ENCODE data around the gene ZNF799. TPM values are rescaled to one million over a fixed set of nuclear protein-coding genes. Genes with fewer than 3 reads are reported as not detected.
A peak's percentile ranks its signal among the peaks of the same experiment; 100 is the strongest.
"Not testable (repeated sequence)": the region's sequence is repeated elsewhere in the genome, so short reads cannot be mapped to it uniquely, and the experiment has no call there.

The ZNF799 gene
- total RNA-seq, 1 experiment from 2014 or later: 2.9 TPM

DNA sequence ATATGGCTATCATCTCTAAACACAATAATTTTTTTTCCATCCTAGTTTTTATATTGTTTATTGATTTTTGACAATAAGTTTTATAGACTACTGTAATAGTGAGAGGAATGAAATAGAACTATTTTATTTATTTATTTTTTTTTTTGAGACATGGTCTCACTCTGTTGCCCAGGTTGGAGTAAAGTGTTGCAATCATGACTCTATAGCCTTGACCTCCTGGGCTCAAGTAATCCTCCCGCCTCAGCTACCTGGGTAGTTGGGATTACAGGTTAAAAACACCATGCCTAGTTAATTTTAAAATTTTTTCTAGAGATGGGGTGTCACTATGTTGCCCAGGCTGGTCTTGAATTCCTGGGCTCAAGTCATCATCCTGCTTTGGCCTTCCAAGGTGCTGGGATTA is 27.0 kb downstream of the ZNF799 start:
- TF ChIP-seq EZH2 (IDR thresholded peaks at IDR 0.05; ENCODE audit: low read depth): no peak
- TF ChIP-seq, protein P1, sequence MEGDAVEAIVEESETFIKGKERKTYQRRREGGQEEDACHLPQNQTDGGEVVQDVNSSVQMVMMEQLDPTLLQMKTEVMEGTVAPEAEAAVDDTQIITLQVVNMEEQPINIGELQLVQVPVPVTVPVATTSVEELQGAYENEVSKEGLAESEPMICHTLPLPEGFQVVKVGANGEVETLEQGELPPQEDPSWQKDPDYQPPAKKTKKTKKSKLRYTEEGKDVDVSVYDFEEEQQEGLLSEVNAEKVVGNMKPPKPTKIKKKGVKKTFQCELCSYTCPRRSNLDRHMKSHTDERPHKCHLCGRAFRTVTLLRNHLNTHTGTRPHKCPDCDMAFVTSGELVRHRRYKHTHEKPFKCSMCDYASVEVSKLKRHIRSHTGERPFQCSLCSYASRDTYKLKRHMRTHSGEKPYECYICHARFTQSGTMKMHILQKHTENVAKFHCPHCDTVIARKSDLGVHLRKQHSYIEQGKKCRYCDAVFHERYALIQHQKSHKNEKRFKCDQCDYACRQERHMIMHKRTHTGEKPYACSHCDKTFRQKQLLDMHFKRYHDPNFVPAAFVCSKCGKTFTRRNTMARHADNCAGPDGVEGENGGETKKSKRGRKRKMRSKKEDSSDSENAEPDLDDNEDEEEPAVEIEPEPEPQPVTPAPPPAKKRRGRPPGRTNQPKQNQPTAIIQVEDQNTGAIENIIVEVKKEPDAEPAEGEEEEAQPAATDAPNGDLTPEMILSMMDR (conservative IDR thresholded peaks at IDR 0.05): no peak
- peaks cover 9% of the 10 kb centered on the region for H3K9me3 ChIP-seq (ENCODE audit: insufficient read depth, low read depth)
- no peaks in the 10 kb centered on the region for H3K36me3 ChIP-seq (ENCODE audit: low read depth)
- POLR2A ChIA-PET (ENCODE audit: unreplicated experiment): no interaction called here
- intact Hi-C loops (cut with micrococcal nuclease; ENCODE audit: unreplicated experiment): no loop called here
- no peaks in the 10 kb centered on the region for H3F3A ChIP-seq (ENCODE audit: insufficient read depth, low read depth)
- H4K20me1 ChIP-seq (ENCODE audit: insufficient read depth): no peaks in the 10 kb centered on the region
- no peak overlapping the region for H3K27ac ChIP-seq
- H3K27me3 ChIP-seq (ENCODE audit: insufficient read depth, low read depth): peaks cover 12% of the 10 kb centered on the region; the same call in 1 of the 2 replicates
- no TSS peak for BruUV-seq (replicated peaks)
- no peaks in the 10 kb centered on the region for H3K4me1 ChIP-seq (replicated peaks; ENCODE audit: insufficient read depth)
- no peaks in the 10 kb centered on the region for H3K9me2 ChIP-seq (ENCODE audit: insufficient read depth)
- H3K79me2 ChIP-seq (ENCODE audit: low read depth): no peaks in the 10 kb centered on the region
- no peak overlapping the region for H3K4me3 ChIP-seq
- H2AFZ ChIP-seq: no peak overlapping the region
- H3K4me2 ChIP-seq: no peak overlapping the region
- CTCF ChIA-PET: no interaction called here
- DNase-seq: no peak

DNA sequence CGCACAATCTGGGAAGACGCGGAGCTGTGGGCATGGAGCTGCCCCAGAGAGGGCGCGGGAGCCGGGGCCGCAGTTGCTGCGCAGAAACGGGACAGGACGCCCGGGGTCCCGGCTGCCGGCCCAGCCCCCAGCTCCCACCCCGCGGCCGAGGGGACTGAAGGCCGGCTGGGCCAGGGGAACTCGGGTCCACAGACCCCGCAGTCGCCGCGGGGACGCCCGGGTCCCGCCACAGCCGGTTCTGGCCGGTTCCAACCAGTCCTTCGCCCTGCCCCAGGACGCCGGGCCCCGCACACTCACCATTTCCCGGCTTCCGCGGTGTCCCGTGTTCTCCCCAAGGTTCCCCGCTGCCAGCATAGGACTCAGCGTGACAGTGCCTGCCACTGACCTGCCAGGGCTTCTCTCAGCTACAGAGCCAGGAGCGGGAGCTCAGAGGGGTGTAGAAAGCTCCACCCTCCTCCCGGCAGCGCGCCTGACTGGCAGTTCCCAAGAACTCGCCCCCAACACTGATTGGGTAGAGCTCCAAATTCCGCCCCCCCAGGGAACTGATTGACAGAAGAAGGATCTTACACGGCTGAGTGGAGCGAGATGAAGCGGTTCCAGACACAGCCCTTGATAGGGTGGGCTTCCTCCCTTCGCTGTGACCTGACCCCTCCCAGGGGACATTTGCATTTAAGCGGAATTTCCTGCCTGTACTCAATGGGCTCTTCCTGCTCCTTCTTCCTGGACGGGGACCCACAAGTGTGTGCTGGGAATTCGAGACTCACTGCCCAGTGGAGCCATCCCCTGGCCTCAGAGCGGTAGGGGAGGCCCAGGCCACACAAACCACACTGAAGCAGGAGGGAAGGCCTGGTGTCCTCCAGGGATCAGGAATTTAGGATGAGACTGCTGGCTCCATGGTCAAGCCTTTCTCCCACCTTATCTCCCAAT is 35.6 kb downstream of the ZNF799 start, which contains the start of gene ZNF442:
Gene ZNF442 (minus strand): TSS at position 448 of the 927 bp plus-strand sequence. CDS start 2,052 bp downstream, outside the sequence.
- no peak within 1 kb of the TSS for H3K27ac ChIP-seq
- peak within 1 kb of the TSS; percentile 69 for H3K4me2 ChIP-seq
- BruUV-seq (replicated peaks): no TSS peak
- no peaks in the 10 kb centered on the region for H4K20me1 ChIP-seq (ENCODE audit: insufficient read depth)
- H3K36me3 ChIP-seq (ENCODE audit: low read depth): no peaks in the 10 kb centered on the region
- peaks cover 27% of the 10 kb centered on the region; the same call in 1 of the 2 replicates for H3K27me3 ChIP-seq (ENCODE audit: insufficient read depth, low read depth)
- H3K79me2 ChIP-seq (ENCODE audit: low read depth): no peaks in the 10 kb centered on the region
- H3K9me3 ChIP-seq (ENCODE audit: insufficient read depth, low read depth): no peaks in the 10 kb centered on the region
- peak within 1 kb of the TSS; percentile 81 for H2AFZ ChIP-seq
- peak; percentile 78 to 80 for DNase-seq
- ChIA-PET CTCF (interaction anchor here (0.6 kb wide), 1 partner anchor 275 kb away, joined by 4 read pairs; no protein-coding TSS in a partner anchor), POLR2A (ENCODE audit: unreplicated experiment) (interaction anchor here (0.5 to 0.7 kb wide), 4 partner anchors 51 to 895 kb away, joined by 3 to 27 read pairs (median 7); no protein-coding TSS in a partner anchor)
- intact Hi-C loops (cut with micrococcal nuclease; ENCODE audit: unreplicated experiment): no loop called here
- no peaks in the 10 kb centered on the region for H3F3A ChIP-seq (ENCODE audit: insufficient read depth, low read depth)
- TF ChIP-seq, protein P1 (conservative IDR thresholded peaks at IDR 0.05): no peak
- no peak for TF ChIP-seq EZH2 (IDR thresholded peaks at IDR 0.05; ENCODE audit: low read depth)
- peak within 1 kb of the TSS; percentile 32; the same call in 1 of the 2 replicates for H3K4me3 ChIP-seq
- H3K4me1 ChIP-seq (replicated peaks; ENCODE audit: insufficient read depth): no peaks in the 10 kb centered on the region
- no peaks in the 10 kb centered on the region for H3K9me2 ChIP-seq (ENCODE audit: insufficient read depth)

DNA sequence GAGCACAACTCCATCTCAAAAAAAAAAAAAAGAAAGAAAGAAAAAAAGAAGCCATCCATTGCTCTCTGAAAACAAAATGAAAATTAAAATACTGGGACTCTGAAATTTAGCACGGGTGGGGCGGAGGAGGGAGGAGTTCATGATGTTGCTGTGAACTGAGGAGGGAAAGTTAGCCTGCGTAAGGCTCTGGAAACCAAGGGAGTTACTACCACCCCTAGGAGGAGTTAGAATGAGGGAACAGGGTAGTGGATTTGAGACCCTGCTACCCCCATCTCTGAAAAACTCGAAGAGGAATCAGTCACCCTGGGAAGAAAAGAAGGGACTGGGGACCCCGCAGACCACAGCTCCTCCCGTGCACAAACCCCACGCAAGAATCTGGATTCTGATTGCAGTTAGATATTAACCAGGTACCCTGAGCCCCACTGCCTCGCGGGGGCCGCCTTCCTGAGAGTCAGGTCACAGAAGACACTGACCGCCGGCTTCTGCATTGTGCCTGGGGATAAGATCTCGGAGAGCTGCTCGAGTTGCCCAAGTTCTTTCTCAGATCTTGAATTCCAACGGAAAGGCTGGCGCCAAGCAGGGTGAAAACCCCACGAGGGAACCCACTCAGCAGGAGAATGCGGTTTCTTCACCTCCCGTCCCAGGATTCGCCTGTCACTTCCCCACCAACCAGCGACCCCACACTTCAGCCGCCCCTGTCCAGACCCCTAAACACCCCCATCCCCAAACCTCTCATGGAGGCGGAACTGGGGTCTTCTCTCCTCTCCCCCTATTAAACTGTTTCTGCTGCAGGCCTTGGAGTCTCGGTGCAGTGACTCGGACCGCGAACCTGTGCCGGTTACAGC is 36.5 kb downstream of the ZNF799 start:
- Histone ChIP-seq H2AFZ (peak overlapping the region; percentile 81), H3F3A (ENCODE audit: insufficient read depth, low read depth) (no peaks in the 10 kb centered on the region), H3K4me3 (peak overlapping the region; percentile 32; the same call in 1 of the 2 replicates), H3K79me2 (ENCODE audit: low read depth) (no peaks in the 10 kb centered on the region), H3K4me2 (peak overlapping the region; percentile 69), H3K4me1 (replicated peaks; ENCODE audit: insufficient read depth) (no peaks in the 10 kb centered on the region), H3K9me2 (ENCODE audit: insufficient read depth) (no peaks in the 10 kb centered on the region), H4K20me1 (ENCODE audit: insufficient read depth) (no peaks in the 10 kb centered on the region), H3K27ac (no peak overlapping the region), H3K9me3 (ENCODE audit: insufficient read depth, low read depth) (no peaks in the 10 kb centered on the region), H3K36me3 (ENCODE audit: low read depth) (no peaks in the 10 kb centered on the region), H3K27me3 (ENCODE audit: insufficient read depth, low read depth) (peaks cover 26% of the 10 kb centered on the region; the same call in 1 of the 2 replicates)
- BruUV-seq (replicated peaks): no TSS peak
- ChIA-PET CTCF (no interaction called here), POLR2A (ENCODE audit: unreplicated experiment) (interaction anchor here (0.5 kb wide), 1 partner anchor 896 kb away, joined by 3 read pairs; no protein-coding TSS in a partner anchor)
- DNase-seq: no peak
- TF ChIP-seq, protein P1 (conservative IDR thresholded peaks at IDR 0.05): no peak
- TF ChIP-seq EZH2 (IDR thresholded peaks at IDR 0.05; ENCODE audit: low read depth): no peak
- intact Hi-C loops (cut with micrococcal nuclease; ENCODE audit: unreplicated experiment): no loop called here

DNA sequence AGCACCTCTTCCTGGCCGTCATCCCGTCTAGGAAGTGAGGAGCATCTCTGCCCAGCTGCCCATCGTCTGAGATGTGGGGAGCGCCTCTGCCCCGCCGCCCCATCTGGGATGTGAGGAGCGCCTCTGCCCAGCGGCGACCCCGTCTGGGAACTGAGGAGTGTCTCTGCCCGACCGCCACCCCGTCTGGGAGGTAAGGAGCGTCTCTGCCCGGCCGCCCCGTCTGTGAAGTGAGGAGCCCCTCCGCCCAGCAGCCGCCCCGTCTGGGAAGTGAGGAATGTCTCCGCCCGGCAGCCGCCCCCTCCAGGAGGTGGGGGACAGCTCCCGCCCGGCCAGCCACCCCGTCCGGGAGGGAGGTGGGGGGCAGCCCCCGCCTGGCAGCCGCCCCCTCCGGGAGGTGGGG is 38.8 kb downstream of the ZNF799 start:
- H3K9me2 ChIP-seq (ENCODE audit: insufficient read depth); intact Hi-C loops (cut with micrococcal nuclease; ENCODE audit: unreplicated experiment); BruUV-seq (replicated peaks); H3K9me3 ChIP-seq (ENCODE audit: insufficient read depth, low read depth); H3K4me3 ChIP-seq; H4K20me1 ChIP-seq (ENCODE audit: insufficient read depth); POLR2A ChIA-PET (ENCODE audit: unreplicated experiment); H3K79me2 ChIP-seq (ENCODE audit: low read depth); H3K36me3 ChIP-seq (ENCODE audit: low read depth); CTCF ChIA-PET; H3K27ac ChIP-seq; DNase-seq; H3K4me2 ChIP-seq; H2AFZ ChIP-seq; H3K4me1 ChIP-seq (replicated peaks; ENCODE audit: insufficient read depth); H3F3A ChIP-seq (ENCODE audit: insufficient read depth, low read depth): not testable (repeated sequence)
- peaks cover 13% of the 10 kb centered on the region; the same call in 1 of the 2 replicates for H3K27me3 ChIP-seq (ENCODE audit: insufficient read depth, low read depth)

Data from PC-9 (cell line).